Upper lobe of right lung (tissue), 1 donor: Measurements from ENCODE around the gene C17orf67. TPM values are rescaled to one million over a fixed set of nuclear protein-coding genes. Genes with fewer than 3 reads are reported as not detected.

Source experiments
- ATAC-seq: fragments of 200-7000 bp; cut with Tn5 transposase; one replicate; pipeline ENCODE4 v1.9.1; 2020; ENCODE audit warnings: mild to moderate bottlenecking, moderate library complexity
- DNase-seq: peaks from one replicate; pipeline ENCODE4 v3.0.0-alpha.2; 2020
- H3K27ac ChIP-seq: fragments of 200-600 bp; one replicate; pipeline ENCODE4 v1.8.0; 2022
- H3K27me3 ChIP-seq: fragments of 200-600 bp; one replicate; pipeline ENCODE4 v1.8.0; 2022; ENCODE audit warnings: mild to moderate bottlenecking
- H3K36me3 ChIP-seq: fragments of 200-600 bp; one replicate; pipeline ENCODE4 v1.8.0; 2022
- H3K4me1 ChIP-seq: fragments of 200-600 bp; one replicate; pipeline ENCODE4 v1.8.0; 2022
- H3K4me3 ChIP-seq: fragments of 200-600 bp; one replicate; pipeline ENCODE4 v1.8.0; 2022; ENCODE audit warnings: mild to moderate bottlenecking
- H3K9me3 ChIP-seq: fragments of 200-600 bp; one replicate; pipeline ENCODE4 v1.8.0; 2022
- CTCF ChIP-seq: fragments of 200-600 bp; IDR thresholded peaks from one replicate; pipeline ENCODE4 v1.8.0; 2022; ENCODE audit warnings: antibody characterized with exemption
- intact Hi-C: fragments of 100-400 bp; cut with DNase I; formaldehyde crosslinking; loops from one replicate; pipeline ENCODE4 v1.11.0; 2022
- total RNA-seq: library from RNA; stranded (reverse); fragmentation: NEBNext Ultra II Directional; extraction: Animal tissue kit (Norgen Biotek cat#: 25700); gene quantifications from one replicate; pipeline ENCODE4 v1.2.1, GENCODE V29; 2021
- donor health status: DM: no; HTN: yes; CAD: no; lungs with severe emphysema.

The C17orf67 gene
- total RNA-seq, 1 donor from 2014 or later: 3.8 TPM

GRCh38 chr17:56771975-56772374 lies 61.7 kb downstream of the C17orf67 start:
- ATAC-seq (no peak), DNase-seq (no peak)
- H3K9me3 ChIP-seq: no peaks in the 10 kb centered on the region
- no peak overlapping the region for H3K27ac ChIP-seq
- H3K27me3 ChIP-seq: no peaks in the 10 kb centered on the region
- H3K4me3 ChIP-seq: no peak overlapping the region
- TF ChIP-seq CTCF: no peak
- no peaks in the 10 kb centered on the region for H3K36me3 ChIP-seq
- H3K4me1 ChIP-seq: no peaks in the 10 kb centered on the region
- intact Hi-C loops: no loop called here

GRCh38 chr17:56771563-56771962 lies 62.2 kb downstream of the C17orf67 start:
- Histone ChIP-seq H3K27ac (no peak overlapping the region), H3K4me1 (no peaks in the 10 kb centered on the region), H3K4me3 (no peak overlapping the region), H3K9me3 (no peaks in the 10 kb centered on the region), H3K27me3 (no peaks in the 10 kb centered on the region), H3K36me3 (no peaks in the 10 kb centered on the region)
- DNase-seq (no peak), ATAC-seq (no peak)
- intact Hi-C loops: no loop called here
- TF ChIP-seq CTCF: no peak

- ATAC-seq (no peak), DNase-seq (no peak)
- peaks cover 2% of the 10 kb centered on the region for H3K27me3 ChIP-seq
- no peak overlapping the region for H3K27ac ChIP-seq
- H3K4me1 ChIP-seq: no peaks in the 10 kb centered on the region
- no peak overlapping the region for H3K4me3 ChIP-seq
- intact Hi-C loops: no loop called here
- TF ChIP-seq CTCF: no peak
- H3K9me3 ChIP-seq: no peaks in the 10 kb centered on the region
- no peaks in the 10 kb centered on the region for H3K36me3 ChIP-seq
Measured at GRCh38 chr17:56770427-56770826, 63.3 kb downstream of the C17orf67 start.

- Histone ChIP-seq H3K27ac (no peak overlapping the region), H3K4me3 (no peak overlapping the region), H3K27me3 (peaks cover 4% of the 10 kb centered on the region), H3K4me1 (no peaks in the 10 kb centered on the region), H3K9me3 (no peaks in the 10 kb centered on the region), H3K36me3 (no peaks in the 10 kb centered on the region)
- DNase-seq (no peak), ATAC-seq (no peak)
- intact Hi-C loops: no loop called here
- no peak for TF ChIP-seq CTCF
Measured at GRCh38 chr17:56765449-56765848, 68.3 kb downstream of the C17orf67 start.

- Histone ChIP-seq H3K9me3 (no peaks in the 10 kb centered on the region), H3K27ac (no peak overlapping the region), H3K4me3 (no peak overlapping the region), H3K36me3 (no peaks in the 10 kb centered on the region), H3K27me3 (peaks cover 4% of the 10 kb centered on the region), H3K4me1 (no peaks in the 10 kb centered on the region)
- intact Hi-C loops: no loop called here
- ATAC-seq (no peak), DNase-seq (no peak)
- TF ChIP-seq CTCF: no peak
Measured at GRCh38 chr17:56762988-56763387, 70.7 kb downstream of the C17orf67 start.

- no peak for TF ChIP-seq CTCF
- ATAC-seq (no peak), DNase-seq (no peak)
- H3K27me3 ChIP-seq: peaks cover 4% of the 10 kb centered on the region
- H3K4me1 ChIP-seq: no peaks in the 10 kb centered on the region
- no peaks in the 10 kb centered on the region for H3K9me3 ChIP-seq
- no peak overlapping the region for H3K27ac ChIP-seq
- intact Hi-C loops: no loop called here
- H3K4me3 ChIP-seq: no peak overlapping the region
- H3K36me3 ChIP-seq: no peaks in the 10 kb centered on the region
Measured at GRCh38 chr17:56762144-56762543, 71.6 kb downstream of the C17orf67 start.
